GM21360 (cell line): ENCODE data around the gene ENO1.
"Not testable (repeated sequence)": the region's sequence is repeated elsewhere in the genome, so short reads cannot be mapped to it uniquely, and the experiment has no call there.

Source experiments
- ATAC-seq: cut with Tn5 transposase; IDR thresholded peaks from one replicate; pipeline ENCODE4 v1.9.1; 2021; ENCODE audit warnings: mild to moderate bottlenecking, moderate library complexity; ENCODE audit not compliant: unreplicated experiment

The ENO1 gene

GRCh38 chr1:8847990-8848389, 30.5 kb downstream of the ENO1 start:
- no peak for ATAC-seq

DNA sequence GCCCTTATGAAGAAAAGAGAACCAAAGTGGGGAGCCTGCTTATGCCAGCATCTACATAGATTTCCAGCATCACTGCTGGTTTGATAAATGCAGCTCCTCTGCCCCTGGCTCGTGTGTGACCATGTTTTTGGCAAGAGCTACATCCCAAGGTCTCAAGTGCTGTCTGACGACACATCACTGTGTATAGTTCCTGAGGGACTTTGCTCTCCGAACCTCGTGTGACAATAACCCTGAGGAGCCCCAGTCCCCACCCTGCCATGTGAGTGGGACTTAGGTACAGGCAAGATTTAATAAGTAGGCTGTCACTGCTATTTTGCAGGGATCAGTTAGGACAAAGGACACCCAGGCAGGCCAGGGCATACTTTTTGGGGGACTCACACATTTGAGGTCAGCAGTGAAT, 32.2 kb downstream of the ENO1 start:
- no peak for ATAC-seq

GRCh38 chr1:8845104-8846097, 33.1 kb downstream of the ENO1 start:
- no peak for ATAC-seq

DNA sequence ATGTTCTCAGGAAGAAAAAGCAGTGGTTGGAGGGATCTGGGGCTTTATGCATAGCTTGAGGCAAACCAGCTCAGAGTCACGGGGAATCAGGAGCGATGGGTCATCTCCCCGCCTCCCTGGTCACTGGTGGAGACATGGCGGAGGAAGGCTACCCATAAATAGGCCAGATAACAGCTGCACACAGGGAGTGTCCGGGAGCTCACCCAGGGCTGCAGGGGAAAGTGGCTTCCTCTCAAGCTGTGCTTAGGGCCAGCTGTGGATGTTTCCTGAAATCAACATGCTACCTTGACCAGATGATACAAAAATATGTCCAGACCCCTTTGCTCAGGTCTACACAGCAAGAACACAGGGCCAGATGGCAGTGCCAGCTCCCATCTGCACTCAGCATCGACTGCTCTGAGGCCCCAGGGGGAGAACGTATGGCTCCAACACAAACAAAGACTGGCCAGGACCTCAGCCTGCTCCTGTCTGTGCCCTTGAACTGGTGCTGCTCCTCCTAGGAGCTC, 33.9 kb downstream of the ENO1 start:
- ATAC-seq, result no peak

DNA sequence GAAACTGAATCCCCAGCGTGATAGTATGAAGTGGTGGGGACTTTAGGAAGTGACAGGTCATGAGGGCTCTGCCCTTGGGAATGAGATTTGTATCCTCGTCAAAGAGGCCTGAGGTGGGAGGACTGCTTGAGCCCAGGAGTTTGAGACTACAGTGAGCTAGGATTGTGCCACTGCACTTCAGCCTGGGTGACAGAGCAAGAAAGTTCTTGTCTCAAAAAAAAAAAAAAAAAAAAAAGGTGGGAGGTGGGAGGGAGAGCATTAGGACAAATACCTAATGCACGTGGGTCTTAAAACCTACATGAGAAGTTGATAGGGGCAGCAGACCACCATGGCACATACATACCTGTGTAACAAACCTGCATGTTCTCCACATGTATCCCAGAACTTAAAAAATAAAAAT, 37.1 kb downstream of the ENO1 start:
- ATAC-seq, result no peak

DNA sequence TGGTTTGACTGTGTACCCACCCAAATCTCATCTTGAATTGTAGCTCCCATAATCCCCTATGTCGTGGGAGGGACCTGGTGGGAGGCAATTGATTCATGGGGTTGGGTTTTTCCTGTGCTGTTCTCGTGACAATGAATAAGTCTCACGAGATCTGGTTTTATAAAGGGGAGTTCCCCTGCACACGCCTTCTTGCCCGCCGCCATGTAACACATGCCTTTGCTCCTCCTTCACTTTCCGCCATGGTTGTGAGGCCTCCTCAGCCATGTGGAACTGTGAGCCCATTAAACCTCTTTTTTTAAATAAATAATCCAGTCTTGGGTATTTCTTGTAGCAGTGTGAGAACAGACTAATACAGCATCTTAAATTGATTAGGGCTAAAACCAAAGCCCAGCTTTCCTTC, 38.5 kb downstream of the ENO1 start:
- ATAC-seq, result no peak

- ATAC-seq, result no peak
Measured at GRCh38 chr1:8835941-8836643, 42.4 kb downstream of the ENO1 start.

DNA sequence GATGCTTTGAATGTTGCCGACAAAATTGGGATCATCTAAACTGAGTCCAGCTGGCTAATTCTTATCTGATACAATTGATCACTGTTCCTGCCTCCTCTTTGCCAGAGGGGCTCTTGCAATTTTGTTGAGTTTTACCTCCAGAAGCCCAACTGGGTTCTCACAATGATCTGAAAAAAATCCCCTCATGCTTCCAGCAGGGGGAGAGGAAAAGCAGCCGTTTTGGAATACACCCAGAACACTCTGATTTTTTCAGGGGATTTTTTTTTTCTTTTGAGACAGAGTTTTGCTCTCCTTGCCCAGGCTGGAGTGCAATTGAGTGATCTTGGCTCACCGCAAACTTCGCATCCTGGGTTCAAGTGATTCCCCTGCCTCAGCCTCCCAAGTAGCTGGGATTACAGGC, 47.1 kb downstream of the ENO1 start:
- ATAC-seq, result no peak

- ATAC-seq, result not testable (repeated sequence)
Measured at GRCh38 chr1:8830732-8831131, 47.8 kb downstream of the ENO1 start.

DNA sequence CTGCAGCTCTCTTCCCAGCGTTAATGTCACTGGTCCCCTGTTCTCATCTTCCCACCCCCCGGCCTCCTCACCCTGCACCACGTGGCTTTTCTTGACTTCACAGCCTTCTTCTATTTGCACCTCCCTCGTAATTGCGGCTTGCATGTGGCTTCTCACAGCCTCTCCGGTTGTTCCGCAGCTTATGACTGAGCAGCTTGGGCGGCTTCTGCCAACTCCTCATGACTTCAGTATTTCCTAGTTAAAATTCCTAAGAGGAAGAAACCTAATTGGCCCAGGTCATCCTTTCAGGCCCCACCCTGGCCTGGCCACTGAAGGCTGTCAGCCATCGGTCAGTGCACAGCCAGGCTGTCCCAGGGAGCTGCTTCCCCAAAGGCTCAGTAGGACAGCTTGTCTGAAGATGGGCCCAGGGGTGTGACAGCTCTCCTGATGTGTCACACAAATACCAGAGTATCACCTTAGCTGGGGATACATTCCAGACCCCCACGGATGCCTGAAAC, 52.5 kb downstream of the ENO1 start:
- ATAC-seq, result no peak

DNA sequence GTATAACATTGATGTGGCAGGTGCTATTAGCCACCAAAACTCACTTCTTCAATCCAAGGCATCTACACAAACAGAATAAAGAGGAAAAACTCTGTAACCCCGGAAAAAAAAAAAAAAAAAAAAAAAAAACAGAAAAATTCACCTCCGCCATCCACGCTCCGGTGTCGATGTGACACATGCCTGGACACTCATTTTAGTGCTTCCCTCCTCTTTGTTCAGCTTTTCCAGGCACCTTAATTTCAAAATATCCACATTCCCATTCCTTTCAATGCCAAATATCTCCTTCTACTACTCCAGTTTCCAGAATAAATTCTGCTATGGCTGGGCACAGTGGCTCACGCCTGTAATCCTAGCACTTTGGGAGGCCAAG, 55.2 kb downstream of the ENO1 start:
- ATAC-seq, result no peak

DNA sequence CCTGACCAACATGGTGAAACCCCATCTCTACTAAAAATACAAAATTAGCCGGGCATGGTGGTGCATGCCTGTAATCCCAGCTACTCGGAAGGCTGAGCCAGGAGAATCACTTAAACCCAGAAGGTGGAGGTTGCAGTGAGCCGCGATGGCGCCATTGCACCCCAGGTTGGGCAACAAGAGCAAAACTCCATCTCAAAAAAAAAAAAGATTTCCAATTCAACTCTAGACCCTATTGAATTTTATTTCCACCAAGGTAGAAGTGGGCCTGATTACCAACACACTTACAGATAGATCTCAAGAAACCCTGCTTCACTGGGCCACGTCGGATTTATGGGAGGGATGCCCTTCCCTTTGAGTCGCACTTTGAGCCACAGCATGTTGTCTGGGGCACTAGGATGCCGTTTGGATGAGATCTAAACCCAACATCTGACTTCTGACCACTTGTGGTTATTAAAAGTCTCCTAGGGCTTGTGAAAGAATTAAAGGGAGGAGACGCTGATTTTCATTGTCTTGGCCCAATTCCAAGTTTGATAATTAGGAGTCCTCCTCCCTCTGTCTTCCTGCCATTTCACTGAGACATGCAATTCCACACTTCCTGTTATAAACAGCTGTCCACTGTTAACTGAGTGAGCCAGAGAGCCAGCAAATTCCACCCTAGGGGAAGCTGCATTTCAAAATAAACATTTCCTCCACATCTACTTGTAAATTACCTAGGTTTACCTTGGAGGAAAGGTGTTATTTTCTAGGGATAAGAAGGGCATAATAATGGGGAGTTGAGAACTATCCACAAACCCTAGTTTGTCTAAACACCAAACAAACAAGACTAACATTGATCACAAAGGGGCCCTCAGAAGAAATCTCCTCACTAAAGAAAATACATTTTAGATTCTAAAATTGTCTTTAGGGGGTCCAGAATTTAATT, 55.9 kb downstream of the ENO1 start:
- no peak for ATAC-seq

- no peak for ATAC-seq
Measured at GRCh38 chr1:8821084-8821483, 57.4 kb downstream of the ENO1 start.

DNA sequence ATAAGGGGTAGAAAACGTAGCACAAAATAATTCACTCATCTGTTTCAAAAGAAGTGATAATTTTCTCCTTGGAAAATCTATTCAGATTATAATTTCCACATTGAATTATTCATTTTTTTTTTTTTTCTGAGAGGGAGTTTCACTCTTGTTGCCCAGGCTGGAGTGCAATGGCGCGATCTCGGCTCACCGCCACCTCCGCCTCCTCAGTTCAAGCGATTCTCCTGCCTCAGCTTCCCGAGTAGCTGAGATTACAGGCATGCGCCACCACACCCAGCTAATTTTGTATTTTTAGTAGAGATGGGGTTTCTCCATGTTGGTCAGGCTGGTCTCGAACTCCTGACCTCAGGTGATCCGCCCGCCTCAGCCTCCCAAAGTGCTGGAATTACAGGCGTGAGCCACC, 59.7 kb downstream of the ENO1 start:
- ATAC-seq, result not testable (repeated sequence)

GRCh38 chr1:8818325-8818775, 60.1 kb downstream of the ENO1 start:
- ATAC-seq, result no peak

- peak; percentile 95 for ATAC-seq
Measured at GRCh38 chr1:8817412-8818324, 60.8 kb downstream of the ENO1 start, which contains the start of gene RERE. Gene RERE, minus strand, starts transcription at chr1:8817640.

GRCh38 chr1:8816831-8817411, 61.6 kb downstream of the ENO1 start:
- no peak for ATAC-seq

- ATAC-seq, result no peak
Measured at GRCh38 chr1:8816264-8816663, 62.2 kb downstream of the ENO1 start.

DNA sequence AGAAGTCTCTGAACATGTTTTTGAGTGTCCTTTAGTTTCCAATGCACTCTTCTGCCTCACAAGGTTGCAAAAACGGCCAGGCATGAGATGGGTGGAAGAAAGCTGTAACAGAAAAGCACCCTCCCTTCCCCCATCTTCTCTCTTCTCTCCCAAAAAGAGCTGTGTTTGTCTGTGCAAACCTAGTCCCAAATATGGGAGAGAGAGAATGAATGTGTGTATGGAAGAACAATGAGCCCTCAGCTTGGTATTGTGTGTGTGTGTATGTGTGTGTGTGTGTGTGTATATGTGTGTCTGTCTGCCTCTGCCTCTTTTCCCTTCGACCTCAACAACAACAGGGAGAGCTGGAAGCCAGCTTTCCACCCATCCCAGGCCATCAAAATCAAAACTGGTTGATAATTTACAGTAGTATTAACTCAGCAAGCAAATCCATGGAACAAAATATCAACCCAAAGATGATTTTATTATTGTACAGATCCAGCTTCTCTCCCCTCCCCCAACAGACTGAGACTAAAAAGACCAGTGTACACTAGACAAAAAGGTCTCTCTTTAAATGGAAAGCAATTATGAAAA, 62.8 kb downstream of the ENO1 start:
- no peak for ATAC-seq
